HepG2 (cell line): Measurements from ENCODE around the gene TMEM258. TPM values are rescaled to one million over a fixed set of nuclear protein-coding genes. Genes with fewer than 3 reads are reported as not detected.

Experiments used
- ARNT ChIP-seq: fragments of 450-650 bp; IDR thresholded peaks from 2 replicates; pipeline ENCODE4 v1.6.1; 2017
- CSRNP1 ChIP-seq: sonication (generic); formaldehyde crosslinking; IDR thresholded peaks from 2 replicates; pipeline ENCODE4 v1.8.1; 2023; ENCODE audit warnings: mild to moderate bottlenecking, missing genetic modification reagents
- ELF1 ChIP-seq: sonication (generic); formaldehyde crosslinking; IDR thresholded peaks from 2 replicates; pipeline ENCODE4 v1.4.0; 2020; ENCODE audit warnings: missing genetic modification reagents
- KMT2B ChIP-seq: IDR thresholded peaks from 2 replicates; pipeline ENCODE4 v1.6.1; 2016; ENCODE audit warnings: missing genetic modification reagents, missing compliant biosample characterization
- MAFG ChIP-seq: sonication (generic); formaldehyde crosslinking; IDR thresholded peaks from 2 replicates; pipeline ENCODE4 v1.5.1; 2020; ENCODE audit warnings: mild to moderate bottlenecking, missing genetic modification reagents
- RARA ChIP-seq: IDR thresholded peaks from 2 replicates; pipeline ENCODE4 v1.6.1; 2016; ENCODE audit warnings: missing genetic modification reagents, missing compliant biosample characterization
- SKIL ChIP-seq: sonication (generic); formaldehyde crosslinking; IDR thresholded peaks from 2 replicates; pipeline ENCODE4 v1.8.0; 2022; ENCODE audit warnings: missing genetic modification reagents, mild to moderate bottlenecking, moderate library complexity, borderline replicate concordance
- SP140L ChIP-seq: sonication (generic); formaldehyde crosslinking; IDR thresholded peaks from 2 replicates; pipeline ENCODE4 v1.4.0; 2020; ENCODE audit warnings: missing genetic modification reagents, borderline replicate concordance
- ZBTB40 ChIP-seq, 2 experiments: fragments of 450-650 bp in 1 of 2; sonication (generic) in 1 of 2; formaldehyde crosslinking in 1 of 2; IDR thresholded peaks; 2 replicates each; pipeline versions ENCODE4 v1.6.1 to v1.8.0; 2016 to 2022; ENCODE audit warnings: antibody characterized with exemption in 1 of 2, mild to moderate bottlenecking in 1 of 2, missing genetic modification reagents in 1 of 2
- ZNF543 ChIP-seq: sonication (generic); formaldehyde crosslinking; IDR thresholded peaks from 2 replicates; pipeline ENCODE4 v1.4.0; 2020; ENCODE audit warnings: mild to moderate bottlenecking, missing genetic modification reagents
- ZNF547 ChIP-seq: sonication (generic); formaldehyde crosslinking; IDR thresholded peaks from 2 replicates; pipeline ENCODE4 v1.5.1; 2020; ENCODE audit warnings: mild to moderate bottlenecking, missing genetic modification reagents
- ZNF776 ChIP-seq: sonication (generic); formaldehyde crosslinking; IDR thresholded peaks from 2 replicates; pipeline ENCODE4 v1.4.0; 2020; ENCODE audit warnings: mild to moderate bottlenecking, missing genetic modification reagents
- ZSCAN12 ChIP-seq: sonication (generic); formaldehyde crosslinking; IDR thresholded peaks from 2 replicates; pipeline ENCODE4 v1.9.0; 2021; ENCODE audit warnings: mild to moderate bottlenecking, missing genetic modification reagents
- ZSCAN21 ChIP-seq: sonication (generic); formaldehyde crosslinking; IDR thresholded peaks from 2 replicates; pipeline ENCODE4 v1.8.0; 2022; ENCODE audit warnings: mild to moderate bottlenecking, missing genetic modification reagents, moderate library complexity, borderline replicate concordance
- polyA plus RNA-seq, 8 experiments: library from polyadenylated mRNA; depleted of rRNA in 3 of 8; stranded (reverse) in 7 of 8; unstranded in 1 of 8; fragments of >200 nt; fragmentation: Illumina TruSeq in 4 of 8; extraction: Trizol in 4 of 8; gene quantifications; 2 replicates each; pipeline versions ENCODE4 v1.2.1 to v1.2.3, GENCODE V29; 2011 to 2016; ENCODE audit warnings: low read depth in 4 of 8, missing spikeins in 1 of 8, mixed read lengths in 1 of 8; ENCODE audit not compliant: insufficient read depth in 1 of 8
- total RNA-seq, 5 experiments: library from RNA; depleted of rRNA; stranded (reverse); fragments of >200 nt; fragmentation: Illumina TruSeq; extraction: Trizol; gene quantifications; 2 replicates each; pipeline ENCODE4 v1.2.3, GENCODE V29; 2016; ENCODE audit warnings: low read depth in 1 of 5

The TMEM258 gene
- total and polyA plus RNA-seq, 2 of the 13 experiments (the other 11 are each of a cell fraction or from before 2014, with no cell fraction given): 175 to 424 TPM

DNA sequence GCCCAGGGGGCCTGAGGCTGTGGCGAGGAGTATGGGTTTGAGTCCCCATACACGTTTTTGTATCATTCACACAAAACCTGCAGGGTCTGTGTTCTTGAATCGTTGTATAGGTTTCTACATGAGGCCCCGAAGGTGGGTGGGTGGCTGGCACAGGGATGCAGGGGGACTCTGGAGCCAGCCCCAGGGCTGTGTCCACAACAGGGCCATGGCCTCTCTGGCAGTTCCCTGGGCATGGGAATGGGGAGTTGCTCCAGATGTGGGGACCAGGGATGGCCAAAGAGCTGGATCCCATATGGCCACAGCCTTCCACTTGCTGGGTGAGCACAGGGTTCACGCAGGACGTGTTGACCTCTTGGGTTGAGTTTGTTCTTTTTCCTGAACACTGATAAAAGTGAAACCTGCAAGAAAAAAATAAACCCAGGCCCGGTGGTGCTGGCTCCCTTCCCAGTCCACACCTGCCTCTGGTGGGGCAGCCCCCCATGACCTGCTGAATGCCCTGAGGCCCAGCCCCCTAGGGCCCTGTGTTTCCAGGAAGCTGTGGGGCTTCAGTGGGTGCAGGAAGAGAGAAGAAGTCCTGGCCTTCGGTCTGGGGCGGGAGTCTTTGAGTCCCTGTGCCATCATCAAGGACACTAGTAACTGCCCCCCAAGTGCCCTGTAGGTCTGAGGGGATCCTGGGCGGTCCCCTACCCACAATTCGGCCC is 23.9 kb downstream of the TMEM258 start (continued):
- TF ChIP-seq ZBTB40 (IDR thresholded peaks at IDR 0.05) (no peak), ZBTB40 (CRISPR knock-in tag; IDR thresholded peaks at IDR 0.05) (peak; percentile 52; the same call in 1 of the 2 replicates), ARNT (no peak), SP140L (CRISPR knock-in tag) (no peak), KMT2B (no peak), SKIL (CRISPR knock-in tag) (no peak), RARA (CRISPR knock-in tag) (0 out of 2 replicates have a peak, but pooled peaks have one; percentile 44), CSRNP1 (CRISPR knock-in tag) (0 out of 2 replicates have a peak, but pooled peaks have one; percentile 54), ZSCAN12 (CRISPR knock-in tag) (no peak), ELF1 (CRISPR knock-in tag) (no peak), ZNF543 (CRISPR knock-in tag) (no peak), MAFG (CRISPR knock-in tag) (no peak), ZNF547 (CRISPR knock-in tag) (no peak), ZNF776 (CRISPR knock-in tag) (no peak), ZSCAN21 (peak; percentile 33; the same call in 1 of the 2 replicates)
